ENCODE results near the gene CLIC5.
"Not testable (repeated sequence)": the region's sequence is repeated elsewhere in the genome, so short reads cannot be mapped to it uniquely, and the experiment has no call there.

Gene CLIC5

GRCh38 chr6:45959534-45960145 lies 56.0 kb downstream of the CLIC5 start:
- DNase-seq, result no peak

DNA sequence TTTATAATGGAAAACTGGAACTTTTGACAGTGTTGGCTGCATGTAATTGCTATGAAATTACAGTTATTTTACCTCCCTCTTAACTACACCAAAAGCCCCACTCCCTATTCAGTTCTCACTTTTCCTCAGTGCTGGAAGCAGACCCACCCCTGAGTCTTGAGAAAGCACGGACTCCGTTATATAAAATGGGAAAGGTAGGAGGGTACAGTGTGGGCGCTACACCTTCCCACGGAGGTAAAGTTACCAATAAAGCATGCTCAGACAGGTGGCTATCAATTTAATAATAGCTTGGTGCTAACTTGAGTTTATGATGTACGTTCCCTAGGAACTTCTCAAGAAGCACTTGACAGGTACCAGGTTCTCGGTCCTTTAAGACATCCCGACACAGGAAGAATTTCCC lies 59.0 kb downstream of the CLIC5 start:
- DNase-seq, result no peak

DNA sequence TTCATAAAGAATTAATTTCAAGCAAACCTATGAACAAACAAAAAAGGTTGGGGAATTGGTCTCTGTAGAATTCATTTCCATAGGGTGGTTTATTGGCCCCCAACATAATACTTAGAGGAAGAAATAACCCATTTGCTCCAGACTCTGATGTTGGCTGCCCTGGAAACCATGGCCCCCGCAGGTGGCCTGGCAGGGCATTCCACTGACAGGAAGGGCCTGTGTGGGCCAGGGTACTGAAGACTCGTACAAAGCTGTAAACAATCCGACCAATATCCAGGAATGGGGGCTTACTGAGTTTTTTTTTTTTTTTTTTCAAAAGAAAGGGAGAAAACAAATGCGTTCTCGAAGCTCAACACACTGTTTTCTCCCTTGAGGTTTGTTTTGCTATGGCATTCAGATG lies 59.5 kb downstream of the CLIC5 start:
- DNase-seq, result no peak

- DNase-seq, result no peak
Measured at GRCh38 chr6:45955597-45955996, 60.1 kb downstream of the CLIC5 start.

GRCh38 chr6:45952546-45952945 lies 63.1 kb downstream of the CLIC5 start:
- DNase-seq, result no peak

GRCh38 chr6:45952168-45952529 lies 63.5 kb downstream of the CLIC5 start:
- no peak for DNase-seq

DNA sequence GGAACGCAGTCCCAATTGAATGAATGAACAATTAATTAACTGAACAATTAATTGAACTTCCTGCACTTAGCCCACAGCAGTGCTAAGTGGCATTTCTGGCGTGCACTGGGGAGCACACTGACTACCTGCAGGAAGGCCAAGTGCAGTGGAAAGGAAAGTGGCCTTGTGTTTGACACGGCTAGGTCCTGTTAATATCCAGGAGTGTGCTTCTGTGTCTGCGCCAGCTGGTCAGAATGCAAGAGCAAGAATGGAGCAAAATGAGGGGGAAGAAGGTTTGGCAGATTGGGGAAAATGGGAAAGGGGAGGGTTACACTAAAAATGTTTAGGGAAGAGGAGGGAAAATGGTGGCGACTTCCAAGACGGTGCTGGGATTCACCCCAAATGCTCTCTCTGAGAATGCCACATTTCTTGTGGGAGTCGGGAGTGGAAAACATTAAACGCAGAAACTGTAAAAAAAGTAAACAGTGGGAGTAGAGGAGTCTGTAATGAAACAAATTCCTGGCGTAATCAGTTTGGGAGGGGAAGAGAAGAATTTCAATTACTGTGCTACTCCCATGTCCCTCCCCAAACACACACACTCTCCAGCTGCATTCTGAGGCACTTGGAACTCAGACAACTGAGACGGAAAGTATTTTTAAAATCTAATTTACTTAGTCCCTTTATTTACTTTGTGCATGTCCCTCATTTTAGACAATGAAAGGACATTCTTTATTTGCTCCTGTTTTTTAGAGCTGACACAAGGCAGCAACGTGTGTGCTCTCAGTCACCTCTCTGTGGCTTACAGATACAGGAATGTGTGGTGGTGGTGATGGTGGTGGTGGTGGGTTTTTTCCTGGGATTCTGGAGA lies 64.1 kb downstream of the CLIC5 start:
- DNase-seq, result no peak

DNA sequence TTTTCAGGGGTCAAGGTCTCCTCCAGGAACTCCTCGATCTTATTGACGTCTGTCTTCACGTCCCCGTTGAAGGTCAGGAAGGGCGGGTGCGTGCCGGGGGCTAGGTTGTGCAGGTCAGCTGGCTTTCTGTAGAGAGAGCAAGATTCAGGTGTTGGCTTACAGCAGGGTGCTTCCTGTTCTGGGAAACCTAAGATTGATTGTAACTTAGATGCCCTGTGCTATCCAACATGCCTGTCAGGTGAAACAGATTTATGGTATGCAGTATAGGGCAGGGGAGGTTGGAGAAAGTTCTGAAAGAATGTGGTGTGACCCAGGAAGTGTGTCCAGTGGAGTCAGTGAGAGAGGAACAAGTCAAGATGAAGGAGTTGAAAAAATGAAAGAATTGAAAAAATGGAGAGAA lies 66.4 kb downstream of the CLIC5 start:
- no peak for DNase-seq

DNA sequence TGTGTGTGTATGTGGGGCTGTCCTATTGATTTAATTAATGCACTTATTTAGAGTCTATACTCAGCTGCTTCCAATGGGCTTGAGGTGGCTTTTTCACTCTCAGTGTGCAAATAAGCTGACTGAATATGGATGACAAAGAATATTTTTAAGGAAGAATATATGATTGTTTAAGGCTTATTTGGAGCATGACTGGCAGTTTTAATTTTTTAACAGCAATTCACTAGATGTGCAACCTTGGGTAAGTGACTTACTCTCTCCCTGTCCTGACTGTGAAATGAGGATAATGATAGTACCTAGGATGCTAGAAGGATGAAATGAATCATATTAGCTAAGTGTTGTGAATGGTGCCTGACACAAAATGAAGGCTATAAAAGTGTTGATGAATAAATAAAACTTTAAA lies 67.9 kb downstream of the CLIC5 start:
- no peak for DNase-seq

GRCh38 chr6:45946887-45947286 lies 68.8 kb downstream of the CLIC5 start:
- no peak for DNase-seq

DNA sequence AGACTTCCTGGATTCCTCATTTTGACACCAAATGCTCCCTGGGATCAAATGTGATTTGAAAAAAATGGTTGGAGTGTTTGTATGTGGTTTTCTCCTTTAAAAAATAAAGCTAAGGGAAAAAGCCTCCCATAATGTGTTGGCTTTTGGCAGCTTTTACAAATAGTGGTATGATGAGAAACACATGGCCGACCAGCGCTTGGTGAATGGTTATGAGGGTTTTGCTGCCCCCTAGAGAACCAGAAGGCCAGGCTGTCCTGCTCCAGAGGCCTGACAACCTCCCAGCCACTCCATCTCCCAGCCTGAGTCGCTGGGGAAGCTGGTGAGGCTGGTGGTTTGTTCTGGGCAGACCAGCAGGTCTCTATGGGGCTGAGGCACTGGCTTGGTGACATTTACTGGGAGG lies 69.3 kb downstream of the CLIC5 start:
- no peak for DNase-seq

- no peak for DNase-seq
Measured at GRCh38 chr6:45942953-45943352, 72.7 kb downstream of the CLIC5 start.

GRCh38 chr6:45933855-45934254 lies 81.8 kb downstream of the CLIC5 start:
- no peak for DNase-seq

- DNase-seq, result no peak
Measured at GRCh38 chr6:45931232-45931631, 84.4 kb downstream of the CLIC5 start.

- DNase-seq, result peak; percentile 59
Measured at GRCh38 chr6:45930420-45931040, 85.1 kb downstream of the CLIC5 start.

DNA sequence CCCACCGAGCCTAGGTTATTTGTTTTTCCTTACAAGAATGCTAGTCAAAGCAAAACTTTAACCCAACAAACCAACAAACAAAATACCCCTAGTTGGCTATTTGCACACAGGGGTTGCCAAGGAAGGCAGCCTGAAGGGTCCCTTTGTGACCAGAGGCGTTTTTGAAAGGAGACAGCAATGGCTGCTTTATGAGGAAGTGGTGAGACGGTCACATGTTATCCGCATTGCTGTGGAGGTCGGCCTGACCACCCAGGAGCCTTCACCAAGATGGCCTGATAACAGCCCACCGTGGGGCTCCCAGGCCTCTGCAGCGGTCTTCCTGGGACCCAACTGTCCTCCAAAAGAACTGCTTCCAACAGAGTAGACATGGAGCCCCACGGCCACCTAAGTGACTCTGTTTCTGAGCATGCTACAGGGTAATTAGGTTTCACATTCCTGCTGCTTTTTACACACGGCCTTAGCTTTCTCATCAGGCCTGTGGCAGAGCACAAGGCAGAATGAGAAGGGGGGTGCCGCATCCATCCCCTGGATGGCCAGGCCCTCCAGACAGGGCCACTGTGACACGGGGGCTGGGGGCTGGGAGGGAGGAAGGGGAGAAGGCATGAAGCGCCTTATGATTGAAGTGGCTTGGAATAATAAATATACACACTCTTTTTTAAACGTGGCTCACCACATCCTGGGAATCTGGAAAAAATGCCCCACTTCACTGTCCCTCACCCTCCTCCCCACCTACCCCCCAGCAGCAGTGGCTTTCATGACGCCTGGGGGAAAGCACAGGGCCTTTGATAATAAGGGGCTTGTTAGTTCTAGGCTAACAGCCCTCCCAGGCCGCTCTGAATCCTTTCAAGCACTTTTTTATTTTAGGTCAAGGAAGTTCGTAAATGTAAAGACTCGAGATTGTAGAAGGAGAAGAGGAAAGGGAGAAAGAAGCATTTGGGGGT lies 86.0 kb downstream of the CLIC5 start:
- no peak for DNase-seq

- no peak for DNase-seq
Measured at GRCh38 chr6:45928721-45929305, 86.8 kb downstream of the CLIC5 start.

- no peak for DNase-seq
Measured at GRCh38 chr6:45927421-45928320, 88.0 kb downstream of the CLIC5 start.

DNA sequence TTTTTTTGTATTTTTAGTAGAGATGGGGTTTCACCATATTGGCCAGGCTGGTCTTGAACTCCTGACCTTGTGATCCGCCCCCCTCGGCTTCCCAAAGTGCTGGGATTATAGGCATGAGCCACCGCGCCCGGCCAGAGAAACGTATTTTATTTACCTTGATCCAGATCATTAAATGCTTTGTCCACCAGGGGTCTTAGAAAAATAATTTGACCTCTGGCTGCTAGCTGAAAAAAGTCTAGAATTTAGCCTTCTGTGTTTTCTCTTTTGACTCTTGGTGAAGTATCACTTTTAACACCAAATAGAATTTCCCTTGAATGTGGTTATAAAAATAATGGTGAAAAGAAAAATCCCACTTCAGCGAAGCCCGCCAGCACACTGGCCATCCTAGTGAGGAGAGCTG lies 89.2 kb downstream of the CLIC5 start:
- not testable (repeated sequence) for DNase-seq

- no peak for DNase-seq
Measured at GRCh38 chr6:45924763-45925342, 90.8 kb downstream of the CLIC5 start.

GRCh38 chr6:45923831-45924391 lies 91.7 kb downstream of the CLIC5 start:
- DNase-seq, result no peak

Data from activated CD8-positive, alpha-beta memory T cell treated with anti-CD3 and anti-CD28 coated beads, Interleukin-2, amount 50 U/mL, for 4 hours (primary cell).